ENCODE data around the gene CHADL. TPM values are rescaled to one million over a fixed set of nuclear protein-coding genes. Genes with fewer than 3 reads are reported as not detected.

The CHADL gene
- total and polyA plus RNA-seq, 12 donors: 0.15 to 21.9 (median 3.4) TPM

DNA sequence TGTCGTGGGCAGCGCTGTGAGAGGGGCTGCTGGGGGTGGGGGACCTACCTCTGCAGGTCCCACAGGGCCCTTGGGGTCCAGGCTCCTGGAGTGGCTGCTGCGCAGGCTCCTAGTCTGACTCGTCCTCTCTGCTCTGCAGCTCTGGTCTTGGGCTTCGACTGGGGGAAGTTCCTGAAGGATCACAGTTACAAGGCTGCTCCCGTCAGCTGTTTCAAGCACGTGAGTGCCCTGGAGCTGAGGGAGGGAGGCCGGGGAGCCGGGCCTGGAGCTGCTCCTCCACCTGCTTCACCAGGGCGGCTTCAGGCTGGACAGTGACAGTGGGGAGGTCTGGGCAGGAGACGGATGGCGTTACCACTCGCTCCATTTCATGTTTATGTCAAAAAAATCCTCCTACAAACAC is 23.7 kb downstream of the CHADL start:
- intact Hi-C loops (cut with DNase I): no loop called here
- H3K4me1 ChIP-seq (replicated peaks in 1 of 2): peaks cover 0 to 16% of the 10 kb centered on the region in 2 donors
- 76 to 87% (median 83%) methylated on average over 11 to 13 of the region's 13 CpGs for WGBS, 4 donors
- no peaks in the 10 kb centered on the region for H3K27me3 ChIP-seq
- TF ChIP-seq, protein P1, sequence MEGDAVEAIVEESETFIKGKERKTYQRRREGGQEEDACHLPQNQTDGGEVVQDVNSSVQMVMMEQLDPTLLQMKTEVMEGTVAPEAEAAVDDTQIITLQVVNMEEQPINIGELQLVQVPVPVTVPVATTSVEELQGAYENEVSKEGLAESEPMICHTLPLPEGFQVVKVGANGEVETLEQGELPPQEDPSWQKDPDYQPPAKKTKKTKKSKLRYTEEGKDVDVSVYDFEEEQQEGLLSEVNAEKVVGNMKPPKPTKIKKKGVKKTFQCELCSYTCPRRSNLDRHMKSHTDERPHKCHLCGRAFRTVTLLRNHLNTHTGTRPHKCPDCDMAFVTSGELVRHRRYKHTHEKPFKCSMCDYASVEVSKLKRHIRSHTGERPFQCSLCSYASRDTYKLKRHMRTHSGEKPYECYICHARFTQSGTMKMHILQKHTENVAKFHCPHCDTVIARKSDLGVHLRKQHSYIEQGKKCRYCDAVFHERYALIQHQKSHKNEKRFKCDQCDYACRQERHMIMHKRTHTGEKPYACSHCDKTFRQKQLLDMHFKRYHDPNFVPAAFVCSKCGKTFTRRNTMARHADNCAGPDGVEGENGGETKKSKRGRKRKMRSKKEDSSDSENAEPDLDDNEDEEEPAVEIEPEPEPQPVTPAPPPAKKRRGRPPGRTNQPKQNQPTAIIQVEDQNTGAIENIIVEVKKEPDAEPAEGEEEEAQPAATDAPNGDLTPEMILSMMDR (IDR thresholded peaks at IDR 0.05): no peak
- no peak for TF ChIP-seq POLR2A (IDR thresholded peaks at IDR 0.05)
- peak overlapping the region in 3 of 5 donors; percentile 41 to 84 (median 80) for H3K27ac ChIP-seq
- peaks cover 0 to 40% of the 10 kb centered on the region in 2 donors for H3K36me3 ChIP-seq (replicated peaks in 1 of 2)
- no peaks in the 10 kb centered on the region for H3K9me3 ChIP-seq (replicated peaks in 1 of 3)
- H3K4me3 ChIP-seq: no peak overlapping the region
- no peak for DNase-seq

DNA sequence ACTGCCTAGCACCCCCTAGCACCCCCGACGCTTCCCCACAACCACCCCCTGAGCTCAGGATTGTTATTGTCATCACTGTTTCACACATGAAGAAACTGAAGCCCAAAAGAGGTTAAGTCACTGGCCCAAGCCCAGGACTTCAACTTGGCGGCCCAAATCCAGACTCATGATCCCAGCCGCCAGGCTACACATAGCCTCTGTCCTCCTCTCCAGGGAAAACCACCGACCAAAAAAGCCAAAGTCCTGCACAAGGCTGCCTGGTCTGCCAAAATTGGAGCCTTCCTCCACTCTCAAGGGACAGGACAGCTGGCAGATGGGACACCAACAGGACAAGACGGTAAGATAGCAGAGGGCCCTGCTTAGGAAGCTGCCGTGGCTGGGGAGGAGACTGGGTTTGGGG is 24.8 kb downstream of the CHADL start:
- 90 to 97% (median 93%) methylated on average over 7 of the region's 7 CpGs for WGBS, 4 donors
- Histone ChIP-seq H3K9me3 (replicated peaks in 1 of 3) (no peaks in the 10 kb centered on the region), H3K27ac (no peak overlapping the region), H3K36me3 (replicated peaks in 1 of 2) (peaks cover 0 to 31% of the 10 kb centered on the region in 2 donors), H3K4me3 (no peak overlapping the region), H3K4me1 (replicated peaks in 1 of 2) (peaks cover 0 to 16% of the 10 kb centered on the region in 2 donors), H3K27me3 (no peaks in the 10 kb centered on the region)
- no peak for DNase-seq
- TF ChIP-seq POLR2A (IDR thresholded peaks at IDR 0.05): no peak
- TF ChIP-seq, protein P1 (IDR thresholded peaks at IDR 0.05): no peak
- intact Hi-C loops (cut with DNase I): no loop called here

DNA sequence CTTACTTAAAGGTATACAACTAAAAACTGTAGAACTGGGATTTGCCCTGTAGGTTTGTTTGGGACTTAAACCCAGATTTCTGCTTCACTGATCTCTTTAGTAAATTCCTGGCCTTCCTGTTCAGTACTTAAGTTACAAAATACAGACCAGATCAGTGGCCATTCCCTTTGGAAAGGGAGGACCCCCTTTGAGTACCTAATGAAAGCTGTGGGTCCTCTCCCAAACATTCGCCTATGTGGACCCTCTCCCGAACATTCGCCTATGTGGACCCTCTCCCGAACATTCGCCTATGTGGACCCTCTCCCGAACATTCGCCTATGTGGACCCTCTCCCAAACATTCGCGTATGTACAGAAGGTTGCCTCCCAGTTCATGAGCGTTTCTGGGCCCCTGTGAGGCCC is 25.3 kb downstream of the CHADL start:
- no peaks in the 10 kb centered on the region for H3K27me3 ChIP-seq
- WGBS, 4 donors: 96 to 99% (median 98%) methylated on average over 10 of the region's 10 CpGs
- peaks cover 0 to 31% of the 10 kb centered on the region in 2 donors for H3K36me3 ChIP-seq (replicated peaks in 1 of 2)
- no peaks in the 10 kb centered on the region for H3K9me3 ChIP-seq (replicated peaks in 1 of 3)
- intact Hi-C loops (cut with DNase I): no loop called here
- H3K4me1 ChIP-seq (replicated peaks in 1 of 2): peaks cover 0 to 16% of the 10 kb centered on the region in 2 donors
- DNase-seq: no peak
- H3K4me3 ChIP-seq: no peak overlapping the region
- H3K27ac ChIP-seq: no peak overlapping the region
- TF ChIP-seq, protein P1 (IDR thresholded peaks at IDR 0.05): no peak
- no peak for TF ChIP-seq POLR2A (IDR thresholded peaks at IDR 0.05)

DNA sequence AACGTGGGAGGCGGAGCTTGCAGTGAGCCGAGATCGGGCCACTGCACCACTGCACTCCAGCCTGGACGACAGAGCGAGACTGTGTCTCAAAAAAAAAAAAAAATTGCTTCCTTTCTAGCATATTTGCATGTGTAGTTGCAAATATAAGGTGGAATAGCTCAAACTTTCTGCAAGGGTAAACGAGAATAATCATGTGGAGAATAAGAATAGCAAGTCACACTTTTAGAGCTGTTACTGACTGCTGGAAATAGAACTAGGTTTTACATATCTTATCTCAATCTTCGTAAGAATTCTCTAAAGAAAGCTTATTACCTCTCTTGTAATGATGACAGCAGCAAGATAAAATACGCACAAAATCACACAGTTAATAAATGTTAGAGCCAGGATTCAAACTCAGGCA is 34.0 kb downstream of the CHADL start:
- Histone ChIP-seq H3K9me3 (replicated peaks in 1 of 3) (no peaks in the 10 kb centered on the region), H3K27ac (no peak overlapping the region), H3K4me1 (replicated peaks in 1 of 2) (peaks cover 9% of the 10 kb centered on the region in 2 donors), H3K36me3 (replicated peaks in 1 of 2) (peaks cover 0 to 14% of the 10 kb centered on the region in 2 donors), H3K27me3 (no peaks in the 10 kb centered on the region), H3K4me3 (no peak overlapping the region)
- WGBS, 4 donors: 87 to 93% (median 90%) methylated on average over 9 of the region's 9 CpGs
- no peak for DNase-seq
- intact Hi-C loops (cut with DNase I): loop anchor here in 1 of 2 donors (10.0 kb wide), 1 partner anchor 62 kb away; no protein-coding TSS in a partner anchor
- no peak for TF ChIP-seq POLR2A (IDR thresholded peaks at IDR 0.05)
- TF ChIP-seq, protein P1 (IDR thresholded peaks at IDR 0.05): no peak

Data from adrenal gland (tissue), 12 donors.